Uterus (tissue), 4 donors: ENCODE measurements around the gene LDLR. TPM values are rescaled to one million over a fixed set of nuclear protein-coding genes. Genes with fewer than 3 reads are reported as not detected.

Source experiments
- DNase-seq, 2 donors: peaks; one replicate each; pipeline ENCODE4 v3.0.0-alpha.2; 2019 to 2020
- H3K27ac ChIP-seq, 2 donors: fragments of 200-600 bp; sonication (generic); 1 replicate in 1 of 2; 2 replicates in 1 of 2; pipeline ENCODE4 v1.5.1; 2016 to 2018
- H3K27me3 ChIP-seq, 2 donors: fragments of 200-600 bp; sonication (generic); one replicate each; pipeline ENCODE4 v1.5.1; 2018 to 2019; ENCODE audit warnings: control low read depth in 1 of 2
- H3K36me3 ChIP-seq, 2 donors: fragments of 200-600 bp; sonication (generic); one replicate each; pipeline ENCODE4 v1.5.1; 2019; ENCODE audit warnings: control low read depth in 1 of 2
- H3K4me1 ChIP-seq, 2 donors: fragments of 200-600 bp; sonication (generic); one replicate each; pipeline ENCODE4 v1.5.1; 2018 to 2019; ENCODE audit warnings: control low read depth in 1 of 2
- H3K4me3 ChIP-seq, 2 donors: fragments of 200-600 bp; sonication (generic); 1 replicate in 1 of 2; 2 replicates in 1 of 2; pipeline ENCODE4 v1.5.1; 2018 to 2019; ENCODE audit warnings: mild to moderate bottlenecking in 1 of 2
- H3K9me3 ChIP-seq, 2 donors: fragments of 200-600 bp; sonication (generic); one replicate each; pipeline ENCODE4 v1.5.1; 2019; ENCODE audit warnings: control low read depth in 1 of 2
- CTCF ChIP-seq, 4 experiments: fragments of 200-600 bp in 2 of 4; fragments of 450-650 bp in 2 of 4; sonication (generic) in 2 of 4; IDR thresholded peaks; one replicate each; pipeline ENCODE4 v1.5.1; 2016 to 2019; ENCODE audit warnings: antibody characterized with exemption in 4 of 4, mild to moderate bottlenecking in 2 of 4, moderate library complexity in 1 of 4
- POLR2A ChIP-seq, 2 donors: fragments of 450-650 bp; IDR thresholded peaks; one replicate each; pipeline ENCODE4 v1.6.1; 2016; ENCODE audit warnings: antibody characterized with exemption in 2 of 2, mild to moderate bottlenecking in 1 of 2, moderate library complexity in 1 of 2
- intact Hi-C: fragments of 100-400 bp; cut with DNase I; formaldehyde crosslinking; loops from one replicate; pipeline ENCODE4 v1.15.1; 2023; ENCODE audit warnings: low total_unique reads
- total RNA-seq, 4 donors: library from RNA; depleted of rRNA in 3 of 4; stranded (reverse); fragments of >200 nt in 3 of 4; gene quantifications; one replicate each; pipeline versions ENCODE4 v1.1.0 to v1.2.4, GENCODE V29; 2014 to 2023
- donor health status: DM: yes; HTN: yes; CAD: no.

The LDLR gene
- total RNA-seq, 4 donors from 2014 or later: 7.9 to 55.3 (median 48.8) TPM

DNA sequence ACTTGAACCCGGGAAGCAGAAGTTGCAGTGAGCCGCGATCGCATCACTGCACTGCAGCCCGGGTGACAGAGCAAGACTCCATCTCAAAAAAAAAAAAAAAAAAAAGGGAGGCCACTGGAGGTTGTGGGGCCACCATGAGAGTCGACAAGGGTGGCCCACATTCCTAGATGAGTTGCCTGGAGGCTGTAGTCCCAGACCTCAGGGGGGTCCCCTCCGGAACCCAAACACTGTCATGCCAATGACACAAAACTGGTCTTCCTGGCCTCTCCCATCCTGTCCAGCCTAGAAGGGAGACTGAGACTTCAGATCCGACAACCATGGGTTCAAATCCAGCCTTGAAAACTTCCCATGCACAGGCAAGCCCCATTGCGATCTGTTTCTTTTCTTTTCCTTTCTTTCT, 51.6 kb downstream of the LDLR start:
- no peaks in the 10 kb centered on the region for H3K27me3 ChIP-seq
- H3K4me3 ChIP-seq: no peak overlapping the region
- DNase-seq: no peak
- no peaks in the 10 kb centered on the region for H3K36me3 ChIP-seq
- H3K4me1 ChIP-seq: peaks cover 12 to 34% of the 10 kb centered on the region in 2 donors
- H3K27ac ChIP-seq: peak overlapping the region; percentile 95 to 99
- H3K9me3 ChIP-seq: no peaks in the 10 kb centered on the region
- intact Hi-C loops: no loop called here
- no peak for TF ChIP-seq POLR2A (IDR thresholded peaks at IDR 0.05)
- TF ChIP-seq CTCF (IDR thresholded peaks at IDR 0.05): no peak

DNA sequence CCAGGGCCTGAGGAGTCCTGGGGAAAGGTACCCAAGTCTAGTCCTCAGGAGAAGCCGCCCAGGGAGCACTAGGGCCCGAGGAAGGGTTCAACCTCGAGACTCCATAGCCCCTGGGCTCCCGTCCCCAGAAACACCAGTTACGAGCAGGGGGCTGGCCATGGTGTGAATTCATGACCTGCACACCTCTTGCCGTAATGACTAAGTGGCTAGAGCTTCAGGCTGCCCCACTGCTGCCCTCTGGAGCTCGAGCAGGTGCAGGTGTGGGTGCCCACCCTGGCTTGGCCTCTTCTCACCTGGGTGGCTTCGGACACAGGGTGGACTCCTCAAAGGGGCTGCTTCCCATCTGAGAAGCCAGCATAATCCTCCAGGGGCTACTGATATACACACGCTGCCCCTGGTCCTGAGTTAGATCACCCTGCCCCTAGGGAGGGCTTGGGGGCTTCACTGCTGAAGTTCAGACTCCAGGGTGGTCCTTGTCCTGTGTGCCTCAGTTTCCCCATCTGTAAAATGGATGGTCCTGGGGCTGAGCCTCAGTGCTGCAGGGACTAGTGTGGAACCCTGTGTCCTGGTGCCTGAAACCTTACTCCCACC, 52.8 kb downstream of the LDLR start:
- no peaks in the 10 kb centered on the region for H3K9me3 ChIP-seq
- DNase-seq: peak in 1 of 2 donors; percentile 53
- intact Hi-C loops: no loop called here

GRCh38 chr19:11142528-11143171, 53.4 kb downstream of the LDLR start:
- peak; percentile 96 to 98 for DNase-seq
- Histone ChIP-seq H3K4me1 (peaks cover 12 to 34% of the 10 kb centered on the region in 2 donors), H3K9me3 (no peaks in the 10 kb centered on the region), H3K27me3 (no peaks in the 10 kb centered on the region), H3K27ac (peak overlapping the region; percentile 95 to 99), H3K4me3 (peak overlapping the region in 1 of 2 donors; percentile 20), H3K36me3 (no peaks in the 10 kb centered on the region)
- TF ChIP-seq POLR2A (IDR thresholded peaks at IDR 0.05): peak in 1 of 2 donors; percentile 22
- TF ChIP-seq CTCF (IDR thresholded peaks at IDR 0.05): peak in 1 of 4 experiments; percentile 4
- intact Hi-C loops: no loop called here

More for the DNA sequence above, 52.8 kb downstream of the LDLR start:
- Histone ChIP-seq H3K4me3 (no peak overlapping the region), H3K27ac (peak overlapping the region; percentile 95 to 99), H3K4me1 (peaks cover 12 to 34% of the 10 kb centered on the region in 2 donors), H3K27me3 (no peaks in the 10 kb centered on the region), H3K36me3 (no peaks in the 10 kb centered on the region)
- TF ChIP-seq POLR2A (IDR thresholded peaks at IDR 0.05) (no peak), CTCF (IDR thresholded peaks at IDR 0.05) (peak in 1 of 4 experiments; percentile 3)

DNA sequence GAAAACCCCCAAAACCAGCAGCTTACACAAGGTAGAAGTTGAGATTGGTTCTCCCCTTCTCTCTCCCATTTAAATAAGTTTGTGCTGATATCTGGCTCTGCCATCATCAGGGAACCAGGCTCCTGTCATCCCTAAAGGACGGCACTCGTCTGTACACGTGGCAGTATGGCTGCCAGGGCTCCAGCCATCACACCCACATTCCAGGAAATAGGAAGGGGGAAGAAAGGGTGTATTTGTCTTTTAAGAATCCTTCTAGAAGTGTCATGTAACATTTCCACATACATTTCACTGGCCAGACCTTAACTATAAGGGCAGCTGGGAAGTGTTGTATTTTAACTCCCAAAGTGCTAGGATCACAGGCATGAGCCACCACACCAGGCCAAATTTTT, 56.3 kb downstream of the LDLR start:
- Histone ChIP-seq H3K4me3 (no peak overlapping the region), H3K9me3 (no peaks in the 10 kb centered on the region), H3K4me1 (peaks cover 0 to 22% of the 10 kb centered on the region in 2 donors), H3K27ac (peak overlapping the region; percentile 95 to 99), H3K27me3 (no peaks in the 10 kb centered on the region), H3K36me3 (no peaks in the 10 kb centered on the region)
- no peak for TF ChIP-seq CTCF (IDR thresholded peaks at IDR 0.05)
- no peak for TF ChIP-seq POLR2A (IDR thresholded peaks at IDR 0.05)
- intact Hi-C loops: no loop called here
- DNase-seq: no peak

- Histone ChIP-seq H3K27me3 (no peaks in the 10 kb centered on the region), H3K36me3 (no peaks in the 10 kb centered on the region), H3K4me1 (peaks cover 0 to 19% of the 10 kb centered on the region in 2 donors), H3K9me3 (no peaks in the 10 kb centered on the region), H3K27ac (peak overlapping the region in 1 of 2 donors; percentile 63), H3K4me3 (no peak overlapping the region)
- DNase-seq: no peak
- TF ChIP-seq CTCF (IDR thresholded peaks at IDR 0.05): no peak
- no peak for TF ChIP-seq POLR2A (IDR thresholded peaks at IDR 0.05)
- intact Hi-C loops: no loop called here
Observed at GRCh38 chr19:11148001-11148400, 58.7 kb downstream of the LDLR start.
